PFSK-1 (cell line): ENCODE data around the gene PDK2.

Experiments
- FOXP2 ChIP-seq: optimal IDR thresholded peaks from 2 replicates; pipeline ENCODE3; 2011; ENCODE audit warnings: borderline replicate concordance, control low read depth, inconsistent platforms; ENCODE audit not compliant: insufficient read depth; ENCODE audit errors: extremely low read length, extremely low read depth
- POLR2AphosphoS5 ChIP-seq: IDR thresholded peaks from 2 replicates; pipeline ENCODE4 v1.6.1; 2012; ENCODE audit warnings: low read depth, mild to moderate bottlenecking, control low read depth, low read length, moderate library complexity
- SIN3A ChIP-seq: IDR thresholded peaks from 2 replicates; pipeline ENCODE4 v1.6.1; 2012; ENCODE audit warnings: mild to moderate bottlenecking, low read length, moderate library complexity, borderline replicate concordance; ENCODE audit not compliant: insufficient read depth
- TAF1 ChIP-seq: IDR thresholded peaks from 2 replicates; pipeline ENCODE4 v1.6.1; 2012; ENCODE audit warnings: low read length, control low read depth, borderline replicate concordance; ENCODE audit not compliant: insufficient read depth
- TF ChIP-seq, protein P1 (sequence below), 2 experiments: IDR thresholded peaks; 2 replicates each; pipeline versions ENCODE4 v1.6.1 to v1.8.0; 2011 to 2012; ENCODE audit warnings: low read depth in 2 of 2, low read length in 2 of 2, control low read depth in 1 of 2, inconsistent platforms in 1 of 2, mild to moderate bottlenecking in 1 of 2, moderate library complexity in 1 of 2; ENCODE audit not compliant: insufficient read depth in 1 of 2

DNA sequence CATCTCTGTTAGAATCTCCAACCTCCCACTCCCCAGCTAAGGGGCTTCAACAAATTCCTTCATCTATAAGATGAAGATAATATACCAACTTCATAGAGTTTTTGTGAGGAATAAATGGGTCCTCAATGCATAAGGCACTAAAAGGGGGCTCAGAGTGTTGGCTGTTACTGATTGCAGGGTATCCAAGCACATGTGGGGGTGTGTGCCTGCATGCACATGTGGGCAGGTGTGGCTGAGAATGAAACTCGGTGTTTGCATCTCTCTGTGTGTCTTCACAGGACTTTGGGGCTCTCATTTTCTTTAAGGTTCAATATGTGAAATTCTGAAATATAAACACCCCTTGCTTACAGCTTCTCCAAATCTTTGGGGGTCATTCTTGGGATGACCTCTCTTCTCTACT is 59.5 kb downstream of the PDK2 start:
- TF ChIP-seq POLR2AphosphoS5 (no peak), TAF1 (no peak), FOXP2 (no peak), SIN3A (no peak)
- TF ChIP-seq, protein P1, sequence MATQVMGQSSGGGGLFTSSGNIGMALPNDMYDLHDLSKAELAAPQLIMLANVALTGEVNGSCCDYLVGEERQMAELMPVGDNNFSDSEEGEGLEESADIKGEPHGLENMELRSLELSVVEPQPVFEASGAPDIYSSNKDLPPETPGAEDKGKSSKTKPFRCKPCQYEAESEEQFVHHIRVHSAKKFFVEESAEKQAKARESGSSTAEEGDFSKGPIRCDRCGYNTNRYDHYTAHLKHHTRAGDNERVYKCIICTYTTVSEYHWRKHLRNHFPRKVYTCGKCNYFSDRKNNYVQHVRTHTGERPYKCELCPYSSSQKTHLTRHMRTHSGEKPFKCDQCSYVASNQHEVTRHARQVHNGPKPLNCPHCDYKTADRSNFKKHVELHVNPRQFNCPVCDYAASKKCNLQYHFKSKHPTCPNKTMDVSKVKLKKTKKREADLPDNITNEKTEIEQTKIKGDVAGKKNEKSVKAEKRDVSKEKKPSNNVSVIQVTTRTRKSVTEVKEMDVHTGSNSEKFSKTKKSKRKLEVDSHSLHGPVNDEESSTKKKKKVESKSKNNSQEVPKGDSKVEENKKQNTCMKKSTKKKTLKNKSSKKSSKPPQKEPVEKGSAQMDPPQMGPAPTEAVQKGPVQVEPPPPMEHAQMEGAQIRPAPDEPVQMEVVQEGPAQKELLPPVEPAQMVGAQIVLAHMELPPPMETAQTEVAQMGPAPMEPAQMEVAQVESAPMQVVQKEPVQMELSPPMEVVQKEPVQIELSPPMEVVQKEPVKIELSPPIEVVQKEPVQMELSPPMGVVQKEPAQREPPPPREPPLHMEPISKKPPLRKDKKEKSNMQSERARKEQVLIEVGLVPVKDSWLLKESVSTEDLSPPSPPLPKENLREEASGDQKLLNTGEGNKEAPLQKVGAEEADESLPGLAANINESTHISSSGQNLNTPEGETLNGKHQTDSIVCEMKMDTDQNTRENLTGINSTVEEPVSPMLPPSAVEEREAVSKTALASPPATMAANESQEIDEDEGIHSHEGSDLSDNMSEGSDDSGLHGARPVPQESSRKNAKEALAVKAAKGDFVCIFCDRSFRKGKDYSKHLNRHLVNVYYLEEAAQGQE (IDR thresholded peaks at IDR 0.05; ENCODE audit: insufficient read depth in 1 of 2, low read depth in 2 of 2, low read length in 2 of 2), result no peak
